HCT116 (cell line): ENCODE data around the gene HARBI1.

Source experiments
- CEBPB ChIP-seq: IDR thresholded peaks from 2 replicates; pipeline ENCODE4 v1.6.1; 2012; ENCODE audit warnings: low read depth
- EZH2 ChIP-seq: fragments of 200-600 bp; sonication (generic); IDR thresholded peaks from 2 replicates; pipeline ENCODE4 v1.6.1; 2017; ENCODE audit warnings: antibody characterized with exemption, mixed run types
- EZH2phosphoT487 ChIP-seq: fragments of 200-600 bp; IDR thresholded peaks from 2 replicates; pipeline ENCODE4 v1.6.1; 2018; ENCODE audit warnings: antibody characterized with exemption, borderline replicate concordance
- POLR2A ChIP-seq: IDR thresholded peaks from 2 replicates; pipeline ENCODE4 v1.7.0; 2011; ENCODE audit warnings: borderline replicate concordance; ENCODE audit not compliant: insufficient read depth, insufficient read length; ENCODE audit errors: extremely low read depth
- POLR2AphosphoS5 ChIP-seq: IDR thresholded peaks from 2 replicates; pipeline ENCODE4 v1.6.1; 2011; ENCODE audit warnings: mild to moderate bottlenecking, low read depth, low read length, moderate library complexity
- RAD21 ChIP-seq: IDR thresholded peaks from 2 replicates; pipeline ENCODE4 v1.6.1; 2012; ENCODE audit warnings: low read depth, mild to moderate bottlenecking
- SRF ChIP-seq: IDR thresholded peaks from 2 replicates; pipeline ENCODE4 v1.6.1; 2012; ENCODE audit warnings: low read depth
- ZFX ChIP-seq: fragments of 450-650 bp; IDR thresholded peaks from 2 replicates; pipeline ENCODE4 v1.6.1; 2017
- ZNF274 ChIP-seq: fragments of 200-500 bp; sonication (Bioruptor generic); IDR thresholded peaks from 2 replicates; pipeline ENCODE4 v1.6.1; 2014; ENCODE audit warnings: mild to moderate bottlenecking, low read depth, low read length, inconsistent platforms
- TF ChIP-seq, protein P1 (sequence below), 3 experiments: fragments of 200-600 bp in 1 of 3; sonication (generic) in 1 of 3; IDR thresholded peaks in 2 of 3; conservative IDR thresholded peaks in 1 of 3; 2 replicates each; pipeline ENCODE4 v1.5.1; 2012 to 2017; ENCODE audit warnings: low read depth in 2 of 3, low read length in 2 of 3, antibody characterized with exemption in 1 of 3, borderline replicate concordance in 1 of 3, control low read depth in 1 of 3, mild to moderate bottlenecking in 1 of 3, mixed read lengths in 1 of 3, mixed run types in 1 of 3, moderate library complexity in 1 of 3; ENCODE audit not compliant: insufficient read depth in 1 of 3

DNA sequence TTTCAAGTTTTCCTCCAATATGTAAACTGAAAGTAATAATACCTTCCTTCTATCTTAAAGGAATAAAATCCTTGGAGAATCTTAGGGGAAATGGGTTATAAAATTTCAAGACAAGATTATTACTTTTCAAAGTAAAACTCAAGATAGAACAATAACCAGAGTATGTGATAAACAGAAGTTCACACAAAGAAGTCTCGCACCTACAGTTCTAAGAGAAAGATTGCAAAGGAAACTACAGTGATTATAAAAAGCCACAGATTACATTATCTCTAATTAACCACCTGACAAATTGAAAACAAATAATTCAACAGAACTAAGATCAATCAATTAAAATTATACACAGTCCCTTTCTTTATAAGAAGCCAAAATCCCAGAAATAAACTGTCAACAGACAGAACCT lies 57.2 kb downstream of the HARBI1 start:
- TF ChIP-seq, protein P1, sequence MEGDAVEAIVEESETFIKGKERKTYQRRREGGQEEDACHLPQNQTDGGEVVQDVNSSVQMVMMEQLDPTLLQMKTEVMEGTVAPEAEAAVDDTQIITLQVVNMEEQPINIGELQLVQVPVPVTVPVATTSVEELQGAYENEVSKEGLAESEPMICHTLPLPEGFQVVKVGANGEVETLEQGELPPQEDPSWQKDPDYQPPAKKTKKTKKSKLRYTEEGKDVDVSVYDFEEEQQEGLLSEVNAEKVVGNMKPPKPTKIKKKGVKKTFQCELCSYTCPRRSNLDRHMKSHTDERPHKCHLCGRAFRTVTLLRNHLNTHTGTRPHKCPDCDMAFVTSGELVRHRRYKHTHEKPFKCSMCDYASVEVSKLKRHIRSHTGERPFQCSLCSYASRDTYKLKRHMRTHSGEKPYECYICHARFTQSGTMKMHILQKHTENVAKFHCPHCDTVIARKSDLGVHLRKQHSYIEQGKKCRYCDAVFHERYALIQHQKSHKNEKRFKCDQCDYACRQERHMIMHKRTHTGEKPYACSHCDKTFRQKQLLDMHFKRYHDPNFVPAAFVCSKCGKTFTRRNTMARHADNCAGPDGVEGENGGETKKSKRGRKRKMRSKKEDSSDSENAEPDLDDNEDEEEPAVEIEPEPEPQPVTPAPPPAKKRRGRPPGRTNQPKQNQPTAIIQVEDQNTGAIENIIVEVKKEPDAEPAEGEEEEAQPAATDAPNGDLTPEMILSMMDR (IDR thresholded peaks at IDR 0.05 in 2 of 3, conservative IDR thresholded peaks at IDR 0.05 in 1 of 3; ENCODE audit: borderline replicate concordance in 1 of 3, insufficient read depth in 1 of 3, low read depth in 2 of 3, low read length in 2 of 3) = no peak
- TF ChIP-seq EZH2 (no peak), ZNF274 (no peak), POLR2A (no peak), EZH2phosphoT487 (no peak), POLR2AphosphoS5 (no peak), CEBPB (no peak), SRF (no peak), RAD21 (no peak), ZFX (no peak)
